HCT116 (cell line): Measurements from ENCODE around the gene CATSPERZ. TPM values are rescaled to one million over a fixed set of nuclear protein-coding genes. Genes with fewer than 3 reads are reported as not detected.

ENCODE experiments used
- ATAC-seq: fragments of 200-7000 bp; cut with Tn5 transposase; 2 replicates; pipeline ENCODE4 v1.9.1; 2020; ENCODE audit warnings: mild to moderate bottlenecking, moderate library complexity
- BruUV-seq: library from RNA; stranded (reverse); fragments of 400-500 nt; replicated peaks from 2 replicates; lab custom pipeline; 2021; lab: Mats Ljungman, UMichigan
- CTCF ChIA-PET: fragments of 300-600 bp; sonication (Branson Sonifier 250); formaldehyde crosslinking; loops from one replicate; lab custom pipeline; 2021; ENCODE audit warnings: antibody characterized with exemption; lab: Charles Lee
- POLR2A ChIA-PET: fragments of 300-600, 350-600 bp; sonication (Branson Sonifier 250); formaldehyde crosslinking; loops from one replicate; lab custom pipeline; 2021; ENCODE audit warnings: antibody characterized with exemption; lab: Charles Lee
- RAD21 ChIA-PET, 2 experiments: fragments of 300-600 bp; sonication (Branson Sonifier 250); formaldehyde crosslinking; loops; one replicate each; lab custom pipeline; 2023; ENCODE audit warnings: low total read pairs in 2 of 2; ENCODE audit not compliant: uncharacterized antibody in 2 of 2, unreplicated experiment in 2 of 2, low non-redundant PET in 1 of 2; lab: Charles Lee
- DNase-seq: peaks from one replicate; pipeline ENCODE4 v3.0.0-alpha.2; 2010; ENCODE audit warnings: low read depth, low spot score
- H2AFZ ChIP-seq: fragments of 200-600 bp; shearing (Covaris generic), sonication (generic); 2 replicates; pipeline ENCODE4 v1.6.1; 2017; ENCODE audit warnings: low read depth, mixed run types, mixed read lengths, antibody characterized with exemption, low read length; ENCODE audit not compliant: poor library complexity, severe bottlenecking
- H3K27ac ChIP-seq: 2 replicates; pipeline ENCODE4 v1.5.1; 2012; ENCODE audit warnings: low read depth, low read length
- H3K27me3 ChIP-seq: fragments of 200-600 bp; sonication (generic); 2 replicates; pipeline ENCODE4 v1.6.1; 2016; ENCODE audit warnings: mixed run types, low read length, mixed read lengths; ENCODE audit not compliant: insufficient read depth
- H3K36me3 ChIP-seq, 2 experiments: fragments of 200-500 bp in 1 of 2; fragments of 200-600 bp in 1 of 2; sonication (Bioruptor generic) in 1 of 2; sonication (generic) in 1 of 2; 2 replicates each; pipeline versions ENCODE4 v1.5.1 to v1.6.1; 2014 to 2016; ENCODE audit warnings: low read length in 2 of 2, inconsistent platforms in 1 of 2, mixed read lengths in 1 of 2, mixed run types in 1 of 2; ENCODE audit not compliant: insufficient read depth in 2 of 2, control insufficient read depth in 1 of 2
- H3K4me1 ChIP-seq, 2 experiments: fragments of 200-600 bp in 1 of 2; sonication (generic) in 1 of 2; 2 replicates each; pipeline versions ENCODE4 v1.5.1 to v1.6.1; 2012 to 2017; ENCODE audit warnings: low read length in 2 of 2, inconsistent platforms in 1 of 2, mild to moderate bottlenecking in 1 of 2, mixed read lengths in 1 of 2, mixed run types in 1 of 2, moderate library complexity in 1 of 2; ENCODE audit not compliant: insufficient read depth in 2 of 2, control insufficient read depth in 1 of 2
- H3K4me2 ChIP-seq: fragments of 200-600 bp; sonication (generic); 2 replicates; pipeline ENCODE4 v1.6.1; 2017; ENCODE audit warnings: mixed run types, low read length, mixed read lengths
- H3K4me3 ChIP-seq, 2 experiments: fragments of 200-600 bp in 1 of 2; sonication (generic) in 1 of 2; replicated peaks in 1 of 2; 2 replicates each; pipeline ENCODE4 v1.5.1; 2011 to 2016; ENCODE audit warnings: low read length in 2 of 2, control low read depth in 1 of 2, low read depth in 1 of 2, mild to moderate bottlenecking in 1 of 2, mixed read lengths in 1 of 2, mixed run types in 1 of 2
- H3K79me2 ChIP-seq: fragments of 200-600 bp; sonication (generic); 2 replicates; pipeline ENCODE4 v1.6.1; 2017; ENCODE audit warnings: mild to moderate bottlenecking, mixed run types, low read length, moderate library complexity, mixed read lengths; ENCODE audit not compliant: insufficient read depth
- H3K9ac ChIP-seq: fragments of 200-600 bp; sonication (generic); 2 replicates; pipeline ENCODE4 v1.6.1; 2016; ENCODE audit warnings: low read length, mixed read lengths
- H3K9me2 ChIP-seq: fragments of 200-600 bp; sonication (generic), shearing (Covaris generic); 2 replicates; pipeline ENCODE4 v1.6.1; 2017; ENCODE audit warnings: mixed run types, mild to moderate bottlenecking, moderate library complexity; ENCODE audit not compliant: insufficient read depth
- H3K9me3 ChIP-seq, 2 experiments: fragments of 200-500 bp in 1 of 2; fragments of 200-600 bp in 1 of 2; sonication (Bioruptor generic) in 1 of 2; sonication (generic) in 1 of 2; 2 replicates each; pipeline ENCODE4 v1.6.1; 2014 to 2017; ENCODE audit warnings: low read length in 2 of 2, mixed read lengths in 2 of 2, inconsistent platforms in 1 of 2, low read depth in 1 of 2, mild to moderate bottlenecking in 1 of 2, mixed run types in 1 of 2, moderate library complexity in 1 of 2; ENCODE audit not compliant: control insufficient read depth in 1 of 2, insufficient read depth in 1 of 2
- H4K20me1 ChIP-seq: fragments of 200-600 bp; sonication (generic), shearing (Covaris generic); 2 replicates; pipeline ENCODE4 v1.6.1; 2017; ENCODE audit warnings: mixed run types, mild to moderate bottlenecking, moderate library complexity; ENCODE audit not compliant: insufficient read depth
- CBX3 ChIP-seq: IDR thresholded peaks from 2 replicates; pipeline ENCODE4 v1.6.1; 2012; ENCODE audit warnings: low read depth
- CEBPB ChIP-seq: IDR thresholded peaks from 2 replicates; pipeline ENCODE4 v1.6.1; 2012; ENCODE audit warnings: low read depth
- CTCF ChIP-seq, 3 experiments: fragments of 200-600 bp in 1 of 3; sonication (generic) in 1 of 3; IDR thresholded peaks in 2 of 3; conservative IDR thresholded peaks in 1 of 3; 2 replicates each; pipeline ENCODE4 v1.5.1; 2012 to 2017; ENCODE audit warnings: low read depth in 2 of 3, low read length in 2 of 3, antibody characterized with exemption in 1 of 3, borderline replicate concordance in 1 of 3, control low read depth in 1 of 3, mild to moderate bottlenecking in 1 of 3, mixed read lengths in 1 of 3, mixed run types in 1 of 3, moderate library complexity in 1 of 3; ENCODE audit not compliant: insufficient read depth in 1 of 3
- EGR1 ChIP-seq: IDR thresholded peaks from 2 replicates; pipeline ENCODE4 v1.6.1; 2012; ENCODE audit warnings: low read depth
- EZH2 ChIP-seq: fragments of 200-600 bp; sonication (generic); IDR thresholded peaks from 2 replicates; pipeline ENCODE4 v1.6.1; 2017; ENCODE audit warnings: antibody characterized with exemption, mixed run types
- EZH2phosphoT487 ChIP-seq: fragments of 200-600 bp; IDR thresholded peaks from 2 replicates; pipeline ENCODE4 v1.6.1; 2018; ENCODE audit warnings: antibody characterized with exemption, borderline replicate concordance
- FOSL1 ChIP-seq: IDR thresholded peaks from 2 replicates; pipeline ENCODE4 v1.6.1; 2012; ENCODE audit warnings: low read depth
- JUND ChIP-seq: IDR thresholded peaks from 2 replicates; pipeline ENCODE4 v1.6.1; 2012
- POLR2A ChIP-seq: IDR thresholded peaks from 2 replicates; pipeline ENCODE4 v1.7.0; 2011; ENCODE audit warnings: borderline replicate concordance; ENCODE audit not compliant: insufficient read depth, insufficient read length; ENCODE audit errors: extremely low read depth
- REST ChIP-seq: IDR thresholded peaks from 2 replicates; pipeline ENCODE4 v1.6.1; 2012; ENCODE audit warnings: low read depth
- SIN3A ChIP-seq: IDR thresholded peaks from 2 replicates; pipeline ENCODE4 v1.6.1; 2012; ENCODE audit warnings: low read depth
- SP1 ChIP-seq: IDR thresholded peaks from 2 replicates; pipeline ENCODE4 v1.6.1; 2012; ENCODE audit warnings: low read depth
- TCF7L2 ChIP-seq: IDR thresholded peaks from 2 replicates; pipeline ENCODE4 v1.7.0; 2011; ENCODE audit warnings: borderline replicate concordance, inconsistent platforms; ENCODE audit not compliant: insufficient read depth, insufficient read length; ENCODE audit errors: extremely low read depth
- YY1 ChIP-seq: IDR thresholded peaks from 2 replicates; pipeline ENCODE4 v1.6.1; 2011; ENCODE audit warnings: low read length, low read depth, moderate library complexity, mild to moderate bottlenecking; ENCODE audit not compliant: insufficient replicate concordance; ENCODE audit errors: extremely low read depth
- ZFX ChIP-seq: fragments of 450-650 bp; IDR thresholded peaks from 2 replicates; pipeline ENCODE4 v1.6.1; 2017
- ZNF274 ChIP-seq: fragments of 200-500 bp; sonication (Bioruptor generic); IDR thresholded peaks from 2 replicates; pipeline ENCODE4 v1.6.1; 2014; ENCODE audit warnings: mild to moderate bottlenecking, low read depth, low read length, inconsistent platforms
- intact Hi-C: fragments of 100-400 bp; cut with micrococcal nuclease; formaldehyde crosslinking; loops from 2 replicates; pipeline ENCODE4 v1.10.0; 2022
- total RNA-seq: library from RNA; stranded (reverse); gene quantifications from one replicate; pipeline ENCODE4 v1.2.1, GENCODE V29; 2021; ENCODE audit not compliant: unreplicated experiment
- TF ChIP-seq, protein P1 (sequence below): IDR thresholded peaks from 2 replicates; pipeline ENCODE4 v1.6.1; 2012
- TF ChIP-seq, protein P2 (sequence below): IDR thresholded peaks from 2 replicates; pipeline ENCODE4 v1.6.1; 2011; ENCODE audit warnings: mild to moderate bottlenecking, low read length, moderate library complexity; ENCODE audit not compliant: insufficient replicate concordance; ENCODE audit errors: extremely low read depth

CATSPERZ gene
- total RNA-seq, 1 experiment from 2014 or later: 1.7 TPM

DNA sequence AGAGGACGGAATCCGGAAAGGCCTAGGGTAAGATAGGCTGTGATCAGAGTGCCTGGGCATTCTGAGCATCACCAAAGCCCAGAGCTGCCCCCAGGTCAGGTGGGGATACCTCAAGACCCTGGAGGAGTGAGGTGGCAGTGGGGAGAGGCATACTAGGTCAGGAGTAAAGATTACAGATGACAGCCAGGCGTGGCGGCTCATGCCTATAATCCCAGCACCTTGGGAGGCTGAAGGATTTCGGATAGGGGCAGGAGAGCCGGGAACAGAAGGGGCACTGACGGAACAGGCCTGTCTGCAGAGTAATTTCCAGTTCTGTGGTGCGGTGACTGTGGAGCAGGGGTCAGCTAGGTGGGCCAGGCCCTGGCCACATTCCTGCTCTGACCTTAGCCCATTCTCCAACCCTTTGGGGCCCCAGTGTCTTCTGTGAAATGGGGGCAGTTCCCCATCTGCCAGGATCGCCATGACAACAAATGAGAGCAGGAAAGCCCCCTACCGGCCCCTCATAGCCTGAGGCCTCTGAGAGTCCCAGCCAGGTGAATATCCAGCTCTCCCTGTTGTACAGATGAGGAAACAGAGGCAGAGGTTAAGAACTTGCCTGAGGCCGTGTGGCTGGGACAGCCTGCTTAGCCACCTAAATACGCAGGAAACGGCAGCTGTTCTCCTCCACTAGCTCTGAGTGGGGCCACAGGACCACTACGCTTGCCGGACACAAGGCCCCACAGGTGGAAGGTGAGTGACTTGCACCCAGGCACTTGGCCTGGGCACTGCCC lies 24.9 kb upstream of the CATSPERZ start:
- Histone ChIP-seq H3K4me1 (peaks cover 6 to 9% of the 10 kb centered on the region in 2 experiments; a peak in 2 of 4 replicates), H3K27ac (no peak overlapping the region), H3K27me3 (no peaks in the 10 kb centered on the region), H3K9me3 (no peaks in the 10 kb centered on the region), H3K36me3 (no peaks in the 10 kb centered on the region; a peak in 1 of 4 replicates), H3K9ac (no peak overlapping the region), H3K9me2 (no peaks in the 10 kb centered on the region), H2AFZ (no peak overlapping the region), H3K79me2 (peaks cover 8% of the 10 kb centered on the region; the same call in 1 of the 2 replicates), H4K20me1 (no peaks in the 10 kb centered on the region), H3K4me3 (no peak overlapping the region), H3K4me2 (no peak overlapping the region)
- CTCF ChIA-PET: no interaction called here
- RAD21 ChIA-PET: no interaction called here
- intact Hi-C loops: no loop called here
- no peak for TF ChIP-seq FOSL1
- no peak for TF ChIP-seq SP1
- no peak for TF ChIP-seq CBX3
- TF ChIP-seq ZNF274: no peak
- no peak for TF ChIP-seq EZH2
- TF ChIP-seq YY1: no peak
- no peak for TF ChIP-seq EGR1
- TF ChIP-seq CTCF (IDR thresholded peaks at IDR 0.05 in 2 of 3, conservative IDR thresholded peaks at IDR 0.05 in 1 of 3; ENCODE audit: borderline replicate concordance in 1 of 3, insufficient read depth in 1 of 3, low read depth in 2 of 3, low read length in 2 of 3): no peak
- TF ChIP-seq CEBPB: no peak
- no peak for TF ChIP-seq ZFX
- TF ChIP-seq JUND: no peak
- TF ChIP-seq EZH2phosphoT487: no peak
- TF ChIP-seq, protein P1, sequence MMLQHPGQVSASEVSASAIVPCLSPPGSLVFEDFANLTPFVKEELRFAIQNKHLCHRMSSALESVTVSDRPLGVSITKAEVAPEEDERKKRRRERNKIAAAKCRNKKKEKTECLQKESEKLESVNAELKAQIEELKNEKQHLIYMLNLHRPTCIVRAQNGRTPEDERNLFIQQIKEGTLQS: no peak
- no peak for TF ChIP-seq SIN3A
- TF ChIP-seq REST: no peak
- no peak for TF ChIP-seq POLR2A
- TF ChIP-seq, protein P2, sequence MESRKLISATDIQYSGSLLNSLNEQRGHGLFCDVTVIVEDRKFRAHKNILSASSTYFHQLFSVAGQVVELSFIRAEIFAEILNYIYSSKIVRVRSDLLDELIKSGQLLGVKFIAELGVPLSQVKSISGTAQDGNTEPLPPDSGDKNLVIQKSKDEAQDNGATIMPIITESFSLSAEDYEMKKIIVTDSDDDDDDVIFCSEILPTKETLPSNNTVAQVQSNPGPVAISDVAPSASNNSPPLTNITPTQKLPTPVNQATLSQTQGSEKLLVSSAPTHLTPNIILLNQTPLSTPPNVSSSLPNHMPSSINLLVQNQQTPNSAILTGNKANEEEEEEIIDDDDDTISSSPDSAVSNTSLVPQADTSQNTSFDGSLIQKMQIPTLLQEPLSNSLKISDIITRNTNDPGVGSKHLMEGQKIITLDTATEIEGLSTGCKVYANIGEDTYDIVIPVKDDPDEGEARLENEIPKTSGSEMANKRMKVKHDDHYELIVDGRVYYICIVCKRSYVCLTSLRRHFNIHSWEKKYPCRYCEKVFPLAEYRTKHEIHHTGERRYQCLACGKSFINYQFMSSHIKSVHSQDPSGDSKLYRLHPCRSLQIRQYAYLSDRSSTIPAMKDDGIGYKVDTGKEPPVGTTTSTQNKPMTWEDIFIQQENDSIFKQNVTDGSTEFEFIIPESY: no peak
- no peak for TF ChIP-seq TCF7L2
- ATAC-seq: no peak
- POLR2A ChIA-PET: no interaction called here
- BruUV-seq: no TSS peak
- no peak for DNase-seq
